Smooth muscle cell (in vitro differentiated cells): ENCODE measurements around the gene THNSL1. TPM values are rescaled to one million over a fixed set of nuclear protein-coding genes. Genes with fewer than 3 reads are reported as not detected.

Source experiments
- DNase-seq: peaks from one replicate; lab custom pipeline; 2025; ENCODE audit not compliant: unreplicated experiment; lab: John Stamatoyannopoulos, UW
- H2AFZ ChIP-seq: fragments of 200-600 bp; sonication (generic); 2 replicates; pipeline ENCODE4 v1.6.0; 2016; ENCODE audit warnings: antibody characterized with exemption, low read depth, mild to moderate bottlenecking
- H3F3A ChIP-seq: fragments of 200-600 bp; sonication (generic); 2 replicates; pipeline ENCODE4 v1.6.0; 2017; ENCODE audit warnings: antibody characterized with exemption, low read depth
- H3K27ac ChIP-seq: fragments of 200-600 bp; sonication (generic); 2 replicates; pipeline ENCODE4 v1.5.1; 2016; ENCODE audit warnings: low read depth, mild to moderate bottlenecking
- H3K27me3 ChIP-seq: fragments of 200-600 bp; sonication (generic); 2 replicates; pipeline ENCODE4 v1.6.1; 2016; ENCODE audit warnings: low read depth, mild to moderate bottlenecking
- H3K36me3 ChIP-seq: fragments of 200-600 bp; sonication (generic); 2 replicates; pipeline ENCODE4 v1.5.1; 2016; ENCODE audit warnings: low read depth
- H3K4me1 ChIP-seq: fragments of 200-600 bp; sonication (generic); 2 replicates; pipeline ENCODE4 v1.5.1; 2016; ENCODE audit warnings: low read depth
- H3K4me2 ChIP-seq: fragments of 200-600 bp; sonication (generic); 2 replicates; pipeline ENCODE4 v1.6.0; 2016; ENCODE audit warnings: mild to moderate bottlenecking
- H3K4me3 ChIP-seq: fragments of 200-600 bp; sonication (generic); 2 replicates; pipeline ENCODE4 v1.5.1; 2016; ENCODE audit warnings: mild to moderate bottlenecking
- H3K79me2 ChIP-seq: fragments of 200-600 bp; sonication (generic); 2 replicates; pipeline ENCODE4 v1.6.0; 2016; ENCODE audit warnings: low read depth, mild to moderate bottlenecking
- H3K9ac ChIP-seq: fragments of 200-600 bp; sonication (generic); 2 replicates; pipeline ENCODE4 v1.6.0; 2016; ENCODE audit warnings: low read depth
- H3K9me3 ChIP-seq: fragments of 200-600 bp; sonication (generic); replicated peaks from 2 replicates; pipeline ENCODE4 v1.5.1; 2016; ENCODE audit warnings: low read depth
- H4K20me1 ChIP-seq: fragments of 200-600 bp; sonication (generic); 2 replicates; pipeline ENCODE4 v1.6.0; 2016; ENCODE audit warnings: low read depth
- WGBS: methylation state at CpG from one replicate; pipeline ENCODE4 v1.1.7; 2016; ENCODE audit warnings: low lambda C conversion rate; 5-methylcytosine and 5-hydroxymethylcytosine counted together
- polyA plus RNA-seq: library from polyadenylated mRNA; unstranded; fragments of >200 nt; fragmentation: Nextera tagmentation; extraction: Ambion mirVana; gene quantifications from 2 replicates; pipeline ENCODE4 v1.2.1, GENCODE V29; 2016
- total RNA-seq: library from RNA; depleted of rRNA; stranded (reverse); fragments of >200 nt; gene quantifications from 2 replicates; pipeline ENCODE4 v1.2.3, GENCODE V29; 2014
- TF ChIP-seq, protein P1 (sequence below): fragments of 200-600 bp; sonication (generic); IDR thresholded peaks from 2 replicates; pipeline ENCODE4 v1.5.1; 2017; ENCODE audit warnings: borderline replicate concordance, mild to moderate bottlenecking, antibody characterized with exemption; ENCODE audit not compliant: insufficient read depth, poor library complexity, severe bottlenecking

Gene THNSL1
- total and polyA plus RNA-seq, 2 experiments from 2014 or later = 2.5 to 2.6 TPM

DNA sequence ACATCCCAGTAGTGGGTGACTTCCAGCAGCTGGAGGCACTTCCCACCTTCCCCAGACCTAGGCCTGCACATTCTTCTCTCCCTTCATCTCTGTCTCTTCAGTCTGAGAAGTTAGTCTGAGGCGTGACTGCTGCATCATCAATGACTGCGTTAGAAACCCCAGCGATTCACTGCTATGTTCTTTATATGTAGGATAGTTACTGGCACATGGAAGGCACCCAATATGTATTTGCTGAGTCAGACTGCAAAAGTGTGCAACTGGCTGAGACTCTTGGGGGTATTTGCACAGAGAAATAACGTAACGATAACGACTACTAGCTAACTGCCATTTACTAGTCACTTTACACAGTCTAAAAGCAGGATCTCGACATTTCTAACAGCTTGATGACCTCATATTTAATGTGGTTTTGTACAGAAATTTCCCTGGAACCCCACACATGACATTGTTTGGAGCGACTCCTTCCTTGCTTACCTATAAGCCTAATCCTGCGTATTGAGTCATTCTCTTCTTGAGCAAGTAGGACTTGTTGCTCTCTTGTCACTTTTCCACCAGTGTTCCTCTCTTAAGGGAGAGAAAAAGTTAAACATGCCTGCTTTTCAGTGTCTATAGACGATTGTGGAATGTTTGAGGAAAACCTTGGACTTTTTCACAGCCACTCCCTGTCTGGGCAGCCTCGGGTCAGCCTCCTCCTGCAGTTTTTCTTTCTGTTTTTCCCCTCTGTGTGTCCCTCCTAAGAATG, 45.5 kb downstream of the THNSL1 start:
- H3K9ac ChIP-seq = peak overlapping the region; percentile 91

DNA sequence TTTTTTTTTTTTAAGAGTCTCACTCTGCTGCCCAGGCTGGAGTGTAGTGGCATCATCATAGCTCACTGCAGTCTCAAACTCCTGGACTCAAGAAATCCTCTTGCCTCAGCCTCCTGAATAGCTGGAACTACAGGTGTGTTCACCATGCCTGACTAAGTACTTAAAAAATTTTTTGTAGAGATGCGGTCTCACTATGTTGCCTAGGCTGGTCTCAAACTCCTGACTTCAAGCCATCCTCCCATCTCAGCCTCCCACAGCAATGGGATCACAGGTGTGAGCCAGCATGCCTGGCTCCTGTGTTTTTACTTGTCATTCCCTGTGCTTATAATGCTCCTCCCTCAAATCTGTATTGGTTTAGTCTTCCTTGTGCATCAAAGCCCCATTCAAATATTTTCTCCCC, 46.7 kb downstream of the THNSL1 start:
- no peaks in the 10 kb centered on the region for H3K27me3 ChIP-seq
- no peaks in the 10 kb centered on the region for H3F3A ChIP-seq
- H3K4me1 ChIP-seq = no peaks in the 10 kb centered on the region
- H3K4me3 ChIP-seq = no peak overlapping the region
- H3K27ac ChIP-seq = peak overlapping the region; percentile 96
- H3K79me2 ChIP-seq = no peaks in the 10 kb centered on the region
- no peak overlapping the region for H2AFZ ChIP-seq
- TF ChIP-seq, protein P1, sequence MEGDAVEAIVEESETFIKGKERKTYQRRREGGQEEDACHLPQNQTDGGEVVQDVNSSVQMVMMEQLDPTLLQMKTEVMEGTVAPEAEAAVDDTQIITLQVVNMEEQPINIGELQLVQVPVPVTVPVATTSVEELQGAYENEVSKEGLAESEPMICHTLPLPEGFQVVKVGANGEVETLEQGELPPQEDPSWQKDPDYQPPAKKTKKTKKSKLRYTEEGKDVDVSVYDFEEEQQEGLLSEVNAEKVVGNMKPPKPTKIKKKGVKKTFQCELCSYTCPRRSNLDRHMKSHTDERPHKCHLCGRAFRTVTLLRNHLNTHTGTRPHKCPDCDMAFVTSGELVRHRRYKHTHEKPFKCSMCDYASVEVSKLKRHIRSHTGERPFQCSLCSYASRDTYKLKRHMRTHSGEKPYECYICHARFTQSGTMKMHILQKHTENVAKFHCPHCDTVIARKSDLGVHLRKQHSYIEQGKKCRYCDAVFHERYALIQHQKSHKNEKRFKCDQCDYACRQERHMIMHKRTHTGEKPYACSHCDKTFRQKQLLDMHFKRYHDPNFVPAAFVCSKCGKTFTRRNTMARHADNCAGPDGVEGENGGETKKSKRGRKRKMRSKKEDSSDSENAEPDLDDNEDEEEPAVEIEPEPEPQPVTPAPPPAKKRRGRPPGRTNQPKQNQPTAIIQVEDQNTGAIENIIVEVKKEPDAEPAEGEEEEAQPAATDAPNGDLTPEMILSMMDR = no peak
- no peaks in the 10 kb centered on the region for H3K9me3 ChIP-seq
- H3K4me2 ChIP-seq = no peak overlapping the region
- DNase-seq = no peak
- H4K20me1 ChIP-seq = no peaks in the 10 kb centered on the region
- no peaks in the 10 kb centered on the region for H3K36me3 ChIP-seq
- 100% methylated on average over 1 of the region's 1 CpG for WGBS
- H3K9ac ChIP-seq = no peak overlapping the region

More for the DNA sequence above, 45.5 kb downstream of the THNSL1 start:
- Histone ChIP-seq H3K36me3 (no peaks in the 10 kb centered on the region), H3K27me3 (no peaks in the 10 kb centered on the region), H3F3A (no peaks in the 10 kb centered on the region), H3K79me2 (no peaks in the 10 kb centered on the region), H3K27ac (peak overlapping the region; percentile 96), H4K20me1 (no peaks in the 10 kb centered on the region), H3K4me3 (peak overlapping the region; percentile 31), H2AFZ (no peak overlapping the region), H3K9me3 (no peaks in the 10 kb centered on the region), H3K4me1 (no peaks in the 10 kb centered on the region), H3K4me2 (peak overlapping the region; percentile 66)
- no peak for DNase-seq
- TF ChIP-seq, protein P1 = no peak
- 65% methylated on average over 11 of the region's 11 CpGs for WGBS

DNA sequence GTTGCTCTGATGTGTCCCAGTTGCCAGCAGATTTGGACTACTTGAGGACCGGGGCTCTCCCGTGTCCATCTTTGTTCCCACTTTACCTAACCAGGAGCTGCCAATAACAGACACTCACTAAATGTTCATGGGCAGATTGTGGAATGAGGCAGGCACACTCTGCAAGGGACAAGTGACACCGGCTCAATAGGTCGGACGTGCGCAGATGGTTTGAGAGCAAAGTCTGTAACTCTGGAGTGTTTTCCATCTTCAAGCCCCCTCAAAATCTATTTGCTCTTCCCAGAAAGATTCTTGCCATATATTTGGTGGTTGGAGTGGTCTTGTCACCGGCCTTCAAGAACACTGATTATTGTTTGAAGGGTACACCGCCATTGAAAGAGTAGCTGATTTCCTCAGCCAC, 47.2 kb downstream of the THNSL1 start:
- no peaks in the 10 kb centered on the region for H3K27me3 ChIP-seq
- no peak for DNase-seq
- no peak overlapping the region for H3K4me2 ChIP-seq
- TF ChIP-seq, protein P1 = no peak
- H3K9ac ChIP-seq = no peak overlapping the region
- H3K4me3 ChIP-seq = no peak overlapping the region
- H2AFZ ChIP-seq = no peak overlapping the region
- no peaks in the 10 kb centered on the region for H3K9me3 ChIP-seq
- 96% methylated on average over 8 of the region's 8 CpGs for WGBS
- H3K4me1 ChIP-seq = no peaks in the 10 kb centered on the region
- no peaks in the 10 kb centered on the region for H3K79me2 ChIP-seq
- no peak overlapping the region for H3K27ac ChIP-seq
- no peaks in the 10 kb centered on the region for H3F3A ChIP-seq
- no peaks in the 10 kb centered on the region for H3K36me3 ChIP-seq
- no peaks in the 10 kb centered on the region for H4K20me1 ChIP-seq

DNA sequence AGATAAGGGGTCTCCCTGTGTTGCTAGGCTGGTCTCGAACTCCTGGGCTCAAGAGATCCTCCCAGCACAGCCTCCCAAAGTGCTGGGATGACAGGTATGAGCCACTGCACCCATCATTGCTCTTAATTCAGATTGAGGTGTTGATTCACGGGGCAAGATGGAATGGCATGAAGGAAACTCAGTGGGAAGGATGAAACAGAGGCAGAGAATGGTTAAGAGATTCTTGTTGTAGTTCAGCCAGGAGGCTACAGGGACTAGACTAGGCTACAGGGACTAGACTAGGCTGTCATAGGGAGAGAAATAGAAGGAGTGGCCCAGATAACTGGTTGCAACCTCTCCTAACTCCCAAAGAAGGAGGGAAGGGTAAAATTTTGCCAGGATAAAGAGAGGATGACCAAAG, 48.0 kb downstream of the THNSL1 start:
- Histone ChIP-seq H4K20me1 (no peaks in the 10 kb centered on the region), H3K9me3 (no peaks in the 10 kb centered on the region), H3K4me3 (no peak overlapping the region), H3K4me1 (no peaks in the 10 kb centered on the region), H2AFZ (no peak overlapping the region), H3K4me2 (no peak overlapping the region), H3K36me3 (no peaks in the 10 kb centered on the region), H3F3A (no peaks in the 10 kb centered on the region), H3K27ac (no peak overlapping the region), H3K27me3 (no peaks in the 10 kb centered on the region), H3K79me2 (no peaks in the 10 kb centered on the region), H3K9ac (no peak overlapping the region)
- TF ChIP-seq, protein P1 = no peak
- no peak for DNase-seq
- 91% methylated on average over 2 of the region's 2 CpGs for WGBS
